Smooth muscle cell (in vitro differentiated cells): Measurements from ENCODE around the gene NKAIN2. TPM values are rescaled to one million over a fixed set of nuclear protein-coding genes. Genes with fewer than 3 reads are reported as not detected.

Experiments used
- DNase-seq: peaks from one replicate; lab custom pipeline; 2025; ENCODE audit not compliant: unreplicated experiment; lab: John Stamatoyannopoulos, UW
- H2AFZ ChIP-seq: fragments of 200-600 bp; sonication (generic); 2 replicates; pipeline ENCODE4 v1.6.0; 2016; ENCODE audit warnings: antibody characterized with exemption, low read depth, mild to moderate bottlenecking
- H3F3A ChIP-seq: fragments of 200-600 bp; sonication (generic); 2 replicates; pipeline ENCODE4 v1.6.0; 2017; ENCODE audit warnings: antibody characterized with exemption, low read depth
- H3K27ac ChIP-seq: fragments of 200-600 bp; sonication (generic); 2 replicates; pipeline ENCODE4 v1.5.1; 2016; ENCODE audit warnings: low read depth, mild to moderate bottlenecking
- H3K27me3 ChIP-seq: fragments of 200-600 bp; sonication (generic); 2 replicates; pipeline ENCODE4 v1.6.1; 2016; ENCODE audit warnings: low read depth, mild to moderate bottlenecking
- H3K36me3 ChIP-seq: fragments of 200-600 bp; sonication (generic); 2 replicates; pipeline ENCODE4 v1.5.1; 2016; ENCODE audit warnings: low read depth
- H3K4me1 ChIP-seq: fragments of 200-600 bp; sonication (generic); 2 replicates; pipeline ENCODE4 v1.5.1; 2016; ENCODE audit warnings: low read depth
- H3K4me2 ChIP-seq: fragments of 200-600 bp; sonication (generic); 2 replicates; pipeline ENCODE4 v1.6.0; 2016; ENCODE audit warnings: mild to moderate bottlenecking
- H3K4me3 ChIP-seq: fragments of 200-600 bp; sonication (generic); 2 replicates; pipeline ENCODE4 v1.5.1; 2016; ENCODE audit warnings: mild to moderate bottlenecking
- H3K79me2 ChIP-seq: fragments of 200-600 bp; sonication (generic); 2 replicates; pipeline ENCODE4 v1.6.0; 2016; ENCODE audit warnings: low read depth, mild to moderate bottlenecking
- H3K9ac ChIP-seq: fragments of 200-600 bp; sonication (generic); 2 replicates; pipeline ENCODE4 v1.6.0; 2016; ENCODE audit warnings: low read depth
- H3K9me3 ChIP-seq: fragments of 200-600 bp; sonication (generic); replicated peaks from 2 replicates; pipeline ENCODE4 v1.5.1; 2016; ENCODE audit warnings: low read depth
- H4K20me1 ChIP-seq: fragments of 200-600 bp; sonication (generic); 2 replicates; pipeline ENCODE4 v1.6.0; 2016; ENCODE audit warnings: low read depth
- CTCF ChIP-seq: fragments of 200-600 bp; sonication (generic); IDR thresholded peaks from 2 replicates; pipeline ENCODE4 v1.5.1; 2017; ENCODE audit warnings: borderline replicate concordance, mild to moderate bottlenecking, antibody characterized with exemption; ENCODE audit not compliant: insufficient read depth, poor library complexity, severe bottlenecking
- WGBS: methylation state at CpG from one replicate; pipeline ENCODE4 v1.1.7; 2016; ENCODE audit warnings: low lambda C conversion rate; 5-methylcytosine and 5-hydroxymethylcytosine counted together
- polyA plus RNA-seq: library from polyadenylated mRNA; unstranded; fragments of >200 nt; fragmentation: Nextera tagmentation; extraction: Ambion mirVana; gene quantifications from 2 replicates; pipeline ENCODE4 v1.2.1, GENCODE V29; 2016
- total RNA-seq: library from RNA; depleted of rRNA; stranded (reverse); fragments of >200 nt; gene quantifications from 2 replicates; pipeline ENCODE4 v1.2.3, GENCODE V29; 2014

The NKAIN2 gene
- total and polyA plus RNA-seq, 2 experiments from 2014 or later, result 0.09 TPM; not detected in 1

- 86% methylated on average over 6 of the region's 6 CpGs for WGBS
- no peaks in the 10 kb centered on the region for H3K79me2 ChIP-seq
Observed at GRCh38 chr6:124800222-124800621, 996.6 kb downstream of the NKAIN2 start.

GRCh38 chr6:124812067-124812466 lies 1008.4 kb downstream of the NKAIN2 start:
- no peaks in the 10 kb centered on the region for H3K79me2 ChIP-seq
- H3K9me3 ChIP-seq, result no peaks in the 10 kb centered on the region
- no peak for TF ChIP-seq CTCF
- H2AFZ ChIP-seq, result no peak overlapping the region
- no peak overlapping the region for H3K4me3 ChIP-seq
- H3K4me2 ChIP-seq, result no peak overlapping the region
- H3F3A ChIP-seq, result no peaks in the 10 kb centered on the region
- no peak overlapping the region for H3K27ac ChIP-seq
- WGBS, result 60% methylated on average over 2 of the region's 2 CpGs
- no peaks in the 10 kb centered on the region for H4K20me1 ChIP-seq
- no peaks in the 10 kb centered on the region for H3K36me3 ChIP-seq
- no peak overlapping the region for H3K9ac ChIP-seq
- no peaks in the 10 kb centered on the region for H3K4me1 ChIP-seq
- H3K27me3 ChIP-seq, result no peaks in the 10 kb centered on the region
- DNase-seq, result no peak

More at GRCh38 chr6:124800222-124800621, 996.6 kb downstream of the NKAIN2 start:
- Histone ChIP-seq H3K4me2 (no peak overlapping the region), H3K9ac (no peak overlapping the region), H2AFZ (no peak overlapping the region), H3F3A (no peaks in the 10 kb centered on the region), H3K27me3 (peaks cover 5% of the 10 kb centered on the region), H3K4me1 (no peaks in the 10 kb centered on the region), H3K9me3 (no peaks in the 10 kb centered on the region), H3K27ac (no peak overlapping the region), H3K36me3 (no peaks in the 10 kb centered on the region), H4K20me1 (no peaks in the 10 kb centered on the region), H3K4me3 (no peak overlapping the region)
- no peak for TF ChIP-seq CTCF
- no peak for DNase-seq

GRCh38 chr6:124819346-124819745 lies 1015.7 kb downstream of the NKAIN2 start:
- Histone ChIP-seq H3K4me3 (no peak overlapping the region), H3K79me2 (no peaks in the 10 kb centered on the region), H3F3A (no peaks in the 10 kb centered on the region), H4K20me1 (no peaks in the 10 kb centered on the region), H3K9ac (no peak overlapping the region), H3K4me2 (no peak overlapping the region), H3K27ac (no peak overlapping the region), H3K9me3 (no peaks in the 10 kb centered on the region), H2AFZ (no peak overlapping the region), H3K4me1 (no peaks in the 10 kb centered on the region), H3K27me3 (no peaks in the 10 kb centered on the region), H3K36me3 (no peaks in the 10 kb centered on the region)
- DNase-seq, result no peak
- no peak for TF ChIP-seq CTCF
- 74% methylated on average over 4 of the region's 4 CpGs for WGBS

- H4K20me1 ChIP-seq, result no peaks in the 10 kb centered on the region
- H3K4me2 ChIP-seq, result no peak overlapping the region
- H3K4me1 ChIP-seq, result no peaks in the 10 kb centered on the region
- H3K36me3 ChIP-seq, result no peaks in the 10 kb centered on the region
- no peak overlapping the region for H3K4me3 ChIP-seq
- no peaks in the 10 kb centered on the region for H3F3A ChIP-seq
- H3K79me2 ChIP-seq, result no peaks in the 10 kb centered on the region
- no peak overlapping the region for H3K27ac ChIP-seq
- TF ChIP-seq CTCF, result no peak
- H3K9ac ChIP-seq, result no peak overlapping the region
- H3K9me3 ChIP-seq, result no peaks in the 10 kb centered on the region
- H2AFZ ChIP-seq, result no peak overlapping the region
- no peaks in the 10 kb centered on the region for H3K27me3 ChIP-seq
- no peak for DNase-seq
Observed at GRCh38 chr6:124822204-124822613, 1018.5 kb downstream of the NKAIN2 start.
